HCT116 (cell line): Measurements from ENCODE around the gene RXFP2.

Experiments
- ATF3 ChIP-seq: IDR thresholded peaks from 2 replicates; pipeline ENCODE4 v1.6.1; 2012
- EZH2 ChIP-seq: fragments of 200-600 bp; sonication (generic); IDR thresholded peaks from 2 replicates; pipeline ENCODE4 v1.6.1; 2017; ENCODE audit warnings: antibody characterized with exemption, mixed run types
- EZH2phosphoT487 ChIP-seq: fragments of 200-600 bp; IDR thresholded peaks from 2 replicates; pipeline ENCODE4 v1.6.1; 2018; ENCODE audit warnings: antibody characterized with exemption, borderline replicate concordance
- POLR2AphosphoS5 ChIP-seq: IDR thresholded peaks from 2 replicates; pipeline ENCODE4 v1.6.1; 2011; ENCODE audit warnings: mild to moderate bottlenecking, low read depth, low read length, moderate library complexity
- YY1 ChIP-seq: IDR thresholded peaks from 2 replicates; pipeline ENCODE4 v1.6.1; 2011; ENCODE audit warnings: low read length, low read depth, moderate library complexity, mild to moderate bottlenecking; ENCODE audit not compliant: insufficient replicate concordance; ENCODE audit errors: extremely low read depth
- ZFX ChIP-seq: fragments of 450-650 bp; IDR thresholded peaks from 2 replicates; pipeline ENCODE4 v1.6.1; 2017
- TF ChIP-seq, protein P1 (sequence below), 3 experiments: fragments of 200-600 bp in 1 of 3; sonication (generic) in 1 of 3; IDR thresholded peaks in 2 of 3; conservative IDR thresholded peaks in 1 of 3; 2 replicates each; pipeline ENCODE4 v1.5.1; 2012 to 2017; ENCODE audit warnings: low read depth in 2 of 3, low read length in 2 of 3, antibody characterized with exemption in 1 of 3, borderline replicate concordance in 1 of 3, control low read depth in 1 of 3, mild to moderate bottlenecking in 1 of 3, mixed read lengths in 1 of 3, mixed run types in 1 of 3, moderate library complexity in 1 of 3; ENCODE audit not compliant: insufficient read depth in 1 of 3

DNA sequence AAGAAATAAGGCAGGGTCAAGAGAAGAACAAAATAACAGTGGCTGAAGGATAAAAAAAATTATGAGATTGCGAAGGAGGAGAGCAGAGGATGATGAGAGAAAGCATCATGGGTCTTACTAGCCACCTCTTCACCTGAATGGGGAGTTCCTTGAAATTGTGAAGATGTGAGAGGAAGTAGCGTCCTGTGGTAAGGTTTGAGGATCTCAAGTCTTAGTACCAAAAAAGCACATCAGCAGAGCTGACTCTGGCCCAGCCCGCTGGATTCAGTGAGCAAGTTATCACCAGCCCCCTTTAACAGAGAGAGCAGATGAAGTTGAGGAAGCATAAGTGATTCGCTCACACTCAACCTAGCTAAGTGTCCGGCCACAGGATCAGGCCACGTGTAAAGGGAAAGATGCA, 61.8 kb downstream of the RXFP2 start:
- TF ChIP-seq YY1 (no peak), ATF3 (no peak), EZH2 (no peak), POLR2AphosphoS5 (no peak), ZFX (no peak), EZH2phosphoT487 (no peak)
- TF ChIP-seq, protein P1, sequence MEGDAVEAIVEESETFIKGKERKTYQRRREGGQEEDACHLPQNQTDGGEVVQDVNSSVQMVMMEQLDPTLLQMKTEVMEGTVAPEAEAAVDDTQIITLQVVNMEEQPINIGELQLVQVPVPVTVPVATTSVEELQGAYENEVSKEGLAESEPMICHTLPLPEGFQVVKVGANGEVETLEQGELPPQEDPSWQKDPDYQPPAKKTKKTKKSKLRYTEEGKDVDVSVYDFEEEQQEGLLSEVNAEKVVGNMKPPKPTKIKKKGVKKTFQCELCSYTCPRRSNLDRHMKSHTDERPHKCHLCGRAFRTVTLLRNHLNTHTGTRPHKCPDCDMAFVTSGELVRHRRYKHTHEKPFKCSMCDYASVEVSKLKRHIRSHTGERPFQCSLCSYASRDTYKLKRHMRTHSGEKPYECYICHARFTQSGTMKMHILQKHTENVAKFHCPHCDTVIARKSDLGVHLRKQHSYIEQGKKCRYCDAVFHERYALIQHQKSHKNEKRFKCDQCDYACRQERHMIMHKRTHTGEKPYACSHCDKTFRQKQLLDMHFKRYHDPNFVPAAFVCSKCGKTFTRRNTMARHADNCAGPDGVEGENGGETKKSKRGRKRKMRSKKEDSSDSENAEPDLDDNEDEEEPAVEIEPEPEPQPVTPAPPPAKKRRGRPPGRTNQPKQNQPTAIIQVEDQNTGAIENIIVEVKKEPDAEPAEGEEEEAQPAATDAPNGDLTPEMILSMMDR (IDR thresholded peaks at IDR 0.05 in 2 of 3, conservative IDR thresholded peaks at IDR 0.05 in 1 of 3; ENCODE audit: borderline replicate concordance in 1 of 3, insufficient read depth in 1 of 3, low read depth in 2 of 3, low read length in 2 of 3), result no peak
